ENCODE data around the gene HDLBP. TPM values are rescaled to one million over a fixed set of nuclear protein-coding genes. Genes with fewer than 3 reads are reported as not detected.

The HDLBP gene
- total RNA-seq, 1 donor from 2014 or later = 326 TPM

- TF ChIP-seq CTCF (conservative IDR thresholded peaks at IDR 0.05; ENCODE audit: low read depth, low read length) = no peak
- DNase-seq (ENCODE audit: low read depth) = no peak
- no peak overlapping the region for H3K4me3 ChIP-seq (ENCODE audit: low read depth, low read length)
Measured at GRCh38 chr2:241268306-241268705, 47.2 kb downstream of the HDLBP start.

GRCh38 chr2:241267249-241268067, 48.0 kb downstream of the HDLBP start:
- DNase-seq (ENCODE audit: low read depth) = no peak
- TF ChIP-seq CTCF (conservative IDR thresholded peaks at IDR 0.05; ENCODE audit: low read depth, low read length) = peak; percentile 21
- H3K4me3 ChIP-seq (ENCODE audit: low read depth, low read length) = no peak overlapping the region

- DNase-seq (ENCODE audit: low read depth) = no peak
- H3K4me3 ChIP-seq (ENCODE audit: low read depth, low read length) = no peak overlapping the region
- TF ChIP-seq CTCF (conservative IDR thresholded peaks at IDR 0.05; ENCODE audit: low read depth, low read length) = no peak
Measured at GRCh38 chr2:241265506-241265905, 50.0 kb downstream of the HDLBP start.

GRCh38 chr2:241263061-241263460, 52.4 kb downstream of the HDLBP start:
- no peak for TF ChIP-seq CTCF (conservative IDR thresholded peaks at IDR 0.05; ENCODE audit: low read depth, low read length)
- H3K4me3 ChIP-seq (ENCODE audit: low read depth, low read length) = no peak overlapping the region
- no peak for DNase-seq (ENCODE audit: low read depth)

- no peak for DNase-seq (ENCODE audit: low read depth)
- no peak for TF ChIP-seq CTCF (conservative IDR thresholded peaks at IDR 0.05; ENCODE audit: low read depth, low read length)
- H3K4me3 ChIP-seq (ENCODE audit: low read depth, low read length) = no peak overlapping the region
Measured at GRCh38 chr2:241261628-241262027, 53.8 kb downstream of the HDLBP start.

GRCh38 chr2:241260911-241261310, 54.6 kb downstream of the HDLBP start:
- no peak for DNase-seq (ENCODE audit: low read depth)
- no peak overlapping the region for H3K4me3 ChIP-seq (ENCODE audit: low read depth, low read length)
- TF ChIP-seq CTCF (conservative IDR thresholded peaks at IDR 0.05; ENCODE audit: low read depth, low read length) = no peak

All from epithelial cell of proximal tubule (primary cell).